SHP77 (cell line): ENCODE results near the gene ADCYAP1R1.
A peak's percentile ranks its signal among the peaks of the same experiment; 100 is the strongest.
"Not testable (repeated sequence)": the region's sequence is repeated elsewhere in the genome, so short reads cannot be mapped to it uniquely, and the experiment has no call there.

Source experiments
- DNase-seq, 2 experiments: peaks; one replicate each; lab custom pipeline; 2025; lab: John Stamatoyannopoulos, UW

The ADCYAP1R1 gene

DNA sequence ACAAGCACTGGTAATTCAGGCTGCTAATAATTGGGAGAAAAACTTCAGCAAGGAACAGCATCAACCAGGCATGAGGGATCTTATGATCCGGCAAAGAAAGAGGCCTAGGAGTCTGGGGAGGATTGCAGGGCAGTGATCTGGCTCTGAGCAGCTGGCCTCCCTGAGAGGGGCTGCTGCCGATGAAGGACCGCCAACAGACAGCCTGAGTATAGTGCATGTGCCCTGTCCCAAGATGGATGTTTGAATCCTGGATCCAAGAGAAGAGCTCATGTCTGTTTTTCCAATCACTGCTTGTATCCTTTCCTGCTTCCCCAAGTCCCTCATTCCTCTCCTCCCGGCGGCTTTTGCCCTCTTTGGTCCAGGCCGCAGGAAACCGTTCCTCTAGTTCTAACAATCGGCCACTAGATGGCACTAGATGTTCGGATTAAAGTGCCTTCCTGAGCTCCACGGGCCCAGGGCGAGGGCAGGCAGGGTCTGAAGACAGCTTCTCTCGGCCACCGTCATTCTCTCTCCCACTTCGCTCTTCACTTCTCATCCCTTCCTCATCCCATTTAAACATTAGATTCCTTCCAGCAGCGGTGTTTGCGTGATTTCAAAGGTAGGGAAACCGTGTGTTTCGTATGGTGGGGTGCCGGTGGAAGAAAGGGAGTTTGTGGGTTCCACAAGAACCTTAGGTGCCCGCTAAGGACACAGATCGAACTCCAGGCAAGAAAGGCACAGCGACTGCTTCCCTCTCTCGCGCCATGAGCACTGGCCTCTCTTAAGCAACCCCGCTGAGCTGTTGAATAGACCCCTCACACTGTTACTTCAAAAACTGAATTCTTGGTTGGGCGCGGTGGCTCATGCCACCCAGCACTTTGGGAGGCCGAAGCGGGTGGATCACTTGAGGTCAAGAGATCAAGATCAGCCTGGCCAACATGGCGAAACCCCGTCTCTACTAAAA is 82.4 kb downstream of the ADCYAP1R1 start:
- peak; percentile 87 to 88 for DNase-seq

DNA sequence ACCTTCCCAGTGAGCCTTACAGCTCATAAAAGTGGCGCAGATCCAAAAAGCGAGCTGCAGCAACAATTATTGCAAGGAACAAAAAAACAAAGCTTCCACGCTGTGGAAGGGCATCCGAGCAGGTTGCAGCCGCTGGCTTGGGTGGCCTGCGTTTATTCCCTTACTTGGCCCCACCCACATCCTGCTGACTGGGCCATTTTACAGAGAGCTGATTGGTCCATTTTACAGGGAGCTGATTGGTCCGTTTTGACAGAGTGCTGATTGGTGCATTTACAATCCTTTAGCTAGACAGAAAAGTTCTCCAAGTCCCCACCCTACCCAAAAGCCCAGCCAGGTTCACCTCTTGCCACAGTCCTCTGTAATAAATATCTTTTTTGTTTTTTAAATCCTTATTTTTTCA is 85.1 kb downstream of the ADCYAP1R1 start:
- no peak for DNase-seq

DNA sequence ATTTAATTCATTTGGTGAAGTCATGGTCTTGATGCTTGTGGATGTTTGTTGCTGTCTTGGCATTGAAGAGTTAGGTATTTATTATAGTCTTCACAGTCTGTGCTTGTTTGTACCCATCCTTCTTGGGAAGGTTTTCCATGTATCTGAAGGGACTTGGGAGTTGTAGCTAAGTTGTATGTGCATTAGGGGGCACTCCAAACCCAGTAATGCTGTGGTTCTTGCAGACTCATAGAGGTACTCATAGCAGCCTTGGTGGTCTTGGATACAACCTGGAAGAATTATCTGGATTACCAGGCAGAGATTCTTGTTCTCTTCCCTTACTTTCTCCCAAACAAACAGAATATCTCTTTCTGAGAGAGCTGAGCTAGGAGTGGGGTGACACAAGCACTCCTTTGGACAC is 93.2 kb downstream of the ADCYAP1R1 start:
- DNase-seq: no peak

DNA sequence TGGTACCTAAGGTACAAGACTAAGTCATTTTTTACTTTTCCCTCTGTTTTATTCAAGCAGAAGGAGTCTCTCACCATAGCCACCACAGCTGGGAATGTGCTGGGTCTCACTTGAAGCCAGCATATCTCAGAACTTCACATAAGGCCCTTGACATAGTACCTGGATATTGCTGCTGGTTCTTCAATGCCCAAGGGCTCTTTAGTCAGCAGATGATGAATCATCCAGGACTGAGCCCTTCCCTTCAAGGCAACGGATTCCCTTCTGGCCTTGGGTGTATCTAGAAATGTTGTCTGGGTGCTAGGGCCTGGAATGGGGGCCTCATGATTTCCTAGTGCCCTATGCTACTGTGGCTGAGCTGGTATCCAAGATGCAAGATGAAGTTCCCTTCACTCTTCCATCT is 93.9 kb downstream of the ADCYAP1R1 start:
- no peak for DNase-seq

DNA sequence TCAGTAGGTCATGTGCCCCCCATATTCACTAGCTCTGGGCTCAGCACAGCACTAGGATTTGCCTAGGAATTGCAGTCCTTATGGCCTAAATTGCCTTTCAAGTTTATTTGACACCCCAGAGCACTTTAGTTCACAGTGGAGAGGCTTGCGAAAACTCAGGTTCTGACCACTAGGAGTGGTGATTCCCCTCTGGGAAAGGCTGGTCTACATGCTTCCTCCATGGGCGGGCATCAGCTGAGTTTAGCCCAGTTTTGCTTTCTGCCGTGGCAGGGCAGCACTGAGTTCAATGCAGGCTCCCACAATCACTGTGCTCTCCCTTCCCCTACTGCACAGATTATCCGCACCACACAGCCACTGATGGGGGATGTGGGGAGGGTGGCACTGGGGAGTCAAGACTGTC is 94.4 kb downstream of the ADCYAP1R1 start:
- no peak for DNase-seq

DNA sequence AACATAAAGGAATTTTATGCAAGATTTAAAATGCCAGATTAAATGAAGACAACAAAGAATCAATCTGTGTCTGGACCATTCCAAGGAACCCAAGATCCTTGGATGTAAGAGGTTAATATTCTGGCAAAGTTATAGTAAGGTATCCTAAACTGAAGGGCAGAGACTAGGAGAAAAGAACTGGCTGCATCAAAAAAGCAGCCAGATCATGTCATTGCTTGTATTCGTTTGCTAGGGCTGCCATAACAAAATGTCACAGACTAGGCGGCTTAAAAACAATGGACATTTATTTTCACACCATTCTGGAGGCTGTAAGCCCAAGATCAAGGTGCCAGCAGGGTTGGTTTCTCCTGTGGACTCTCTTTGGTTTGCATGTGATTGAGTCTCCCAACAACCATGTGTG is 99.7 kb downstream of the ADCYAP1R1 start:
- DNase-seq: no peak

DNA sequence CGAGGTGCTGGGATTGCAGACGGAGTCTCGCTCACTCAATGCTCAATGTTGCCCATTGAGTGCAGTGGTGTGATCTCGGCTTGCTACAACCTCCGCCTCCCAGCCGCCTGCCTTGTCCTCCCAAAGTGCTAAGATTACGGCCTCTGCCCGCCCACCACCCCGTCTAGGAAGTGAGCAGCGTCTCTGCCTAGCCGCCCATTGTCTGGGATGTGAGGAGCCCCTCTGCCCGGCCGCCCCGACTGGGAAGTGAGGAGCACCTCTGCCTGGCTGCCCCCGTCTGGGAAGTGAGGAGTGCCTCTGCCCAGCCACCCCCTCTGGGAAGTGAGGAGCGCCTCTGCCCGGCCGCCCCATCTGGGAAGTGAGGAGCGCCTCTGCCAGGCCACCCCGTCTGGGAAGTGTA is 101.2 kb downstream of the ADCYAP1R1 start:
- not testable (repeated sequence) for DNase-seq

DNA sequence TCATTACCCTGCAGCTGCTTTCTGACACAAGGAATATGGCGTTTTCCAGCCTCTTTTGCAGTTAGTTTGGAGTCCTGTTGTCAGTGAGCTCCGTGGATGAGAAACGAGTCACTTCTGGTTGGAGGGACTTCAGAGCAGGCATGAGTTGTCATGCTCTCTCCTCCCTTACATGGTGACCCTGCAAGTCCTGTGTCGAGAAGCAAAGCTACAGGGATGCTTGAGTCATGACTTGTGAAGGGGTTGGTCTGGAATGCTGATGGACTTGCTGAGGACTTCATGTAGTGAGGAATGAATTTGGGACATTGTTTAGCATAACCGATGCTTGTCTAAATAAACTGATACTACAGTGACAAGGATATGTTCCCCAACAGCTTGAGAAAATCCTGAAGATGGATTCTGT is 108.8 kb downstream of the ADCYAP1R1 start:
- DNase-seq: no peak
